HG02759 (cell line): ENCODE measurements around the gene INSYN1.
"Not testable (repeated sequence)": the region's sequence is repeated elsewhere in the genome, so short reads cannot be mapped to it uniquely, and the experiment has no call there.

ENCODE experiments used
- ATAC-seq: cut with Tn5 transposase; IDR thresholded peaks from one replicate; pipeline ENCODE4 v1.9.1; 2021; ENCODE audit warnings: mild to moderate bottlenecking, moderate library complexity; ENCODE audit not compliant: unreplicated experiment

The INSYN1 gene

DNA sequence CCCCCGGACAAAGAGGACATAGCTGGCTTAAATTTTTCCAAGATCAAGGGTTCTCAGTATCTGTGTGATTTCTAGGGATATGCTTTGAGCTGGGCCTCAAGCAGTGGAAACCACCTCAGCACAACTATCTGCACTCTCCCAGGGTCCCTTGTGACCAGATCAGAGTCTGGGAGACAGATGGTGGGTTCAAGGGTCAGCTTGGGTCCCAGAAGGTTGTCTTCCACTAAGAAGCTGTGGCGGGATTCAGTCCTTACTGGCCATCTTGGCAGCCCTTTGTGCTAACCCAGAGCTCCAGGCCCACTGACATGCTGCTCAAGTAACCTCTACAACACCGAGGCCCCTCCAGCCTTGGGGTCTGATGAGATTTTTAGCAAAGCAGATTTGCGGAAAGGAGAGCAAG is 2.7 kb downstream of the INSYN1 start:
- no peak for ATAC-seq

DNA sequence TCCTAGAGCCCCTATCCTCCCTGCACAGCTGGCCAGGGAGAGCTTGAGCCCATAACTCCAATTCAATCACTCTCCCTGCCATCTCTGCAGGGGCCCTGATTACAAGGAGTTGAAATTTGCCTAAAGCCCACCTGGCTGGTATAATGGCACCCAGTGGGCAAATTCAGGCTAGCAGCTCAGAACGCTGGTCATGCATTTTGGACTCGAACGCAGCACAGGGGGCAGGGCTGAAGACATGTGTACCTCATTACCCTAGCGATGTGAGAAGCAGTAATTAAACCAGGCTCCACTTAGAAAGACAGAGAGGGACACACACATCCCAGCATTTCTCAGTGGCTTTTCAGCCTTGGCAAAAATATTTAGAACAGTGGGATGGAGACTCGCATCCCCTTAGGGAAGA is 3.2 kb downstream of the INSYN1 start:
- no peak for ATAC-seq

- ATAC-seq = no peak
Measured at GRCh38 chr15:73749533-73749932, 3.6 kb downstream of the INSYN1 start.

DNA sequence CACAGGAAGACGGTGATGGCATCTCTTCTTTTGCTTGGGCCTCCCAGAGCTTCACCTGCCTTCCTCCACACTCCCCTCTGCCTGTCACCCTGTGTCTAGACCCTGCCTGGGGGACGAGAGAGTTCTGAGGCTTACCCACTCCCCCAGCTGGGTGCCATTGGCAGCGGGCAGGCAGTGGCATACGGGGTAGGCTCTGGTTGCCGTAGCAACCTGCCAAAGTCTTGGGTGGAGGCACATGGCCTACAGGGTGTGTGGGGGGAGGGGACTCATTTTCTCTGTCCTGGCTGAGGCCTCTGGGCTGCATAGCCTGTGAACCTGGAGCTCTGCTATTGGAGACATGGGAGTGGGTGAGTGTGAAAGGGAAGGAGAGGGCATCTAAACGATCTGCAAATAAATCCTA is 4.4 kb downstream of the INSYN1 start:
- ATAC-seq = no peak

- ATAC-seq = no peak
Measured at GRCh38 chr15:73747847-73748590, 5.1 kb downstream of the INSYN1 start.

- ATAC-seq = no peak
Measured at GRCh38 chr15:73746883-73747282, 6.3 kb downstream of the INSYN1 start.

DNA sequence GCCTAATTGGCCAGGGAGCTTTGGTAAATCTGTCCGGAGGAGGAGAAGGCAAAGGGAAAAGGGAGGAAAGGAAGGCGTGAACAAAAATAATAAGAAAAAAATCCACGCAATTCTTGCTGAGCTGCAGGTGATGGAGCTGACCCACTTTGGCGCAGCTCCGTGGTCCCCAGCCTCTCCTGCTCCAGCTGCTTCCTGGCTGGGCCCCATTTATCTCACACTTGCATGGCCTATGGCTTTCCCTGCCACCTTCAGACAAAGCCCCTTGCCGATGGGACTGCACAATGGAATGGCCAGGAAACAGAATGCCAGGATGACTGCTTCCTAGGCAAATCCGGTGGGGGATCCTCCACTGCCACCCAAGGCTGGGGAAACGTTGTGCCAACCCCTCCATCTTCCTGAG is 6.9 kb downstream of the INSYN1 start:
- ATAC-seq = no peak

DNA sequence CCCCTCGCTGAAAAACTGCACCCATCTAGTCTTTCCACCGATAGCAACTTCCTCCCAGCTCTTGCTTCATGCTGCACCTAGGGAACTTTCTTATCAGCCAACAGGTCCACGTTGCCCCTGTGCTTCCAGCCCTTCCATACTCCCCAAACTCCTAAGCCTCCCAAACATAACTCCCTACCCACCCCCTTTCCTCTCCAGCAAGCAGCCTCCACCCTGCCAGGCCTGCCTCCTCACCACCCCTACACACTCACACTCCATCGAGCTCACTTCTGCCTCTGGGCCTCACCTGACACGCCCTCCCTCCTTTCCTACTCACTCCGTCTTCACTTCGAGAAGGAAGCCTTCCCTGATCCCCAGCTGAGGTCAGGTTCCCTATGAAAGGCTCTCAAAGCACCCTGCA is 8.1 kb downstream of the INSYN1 start:
- ATAC-seq = no peak

DNA sequence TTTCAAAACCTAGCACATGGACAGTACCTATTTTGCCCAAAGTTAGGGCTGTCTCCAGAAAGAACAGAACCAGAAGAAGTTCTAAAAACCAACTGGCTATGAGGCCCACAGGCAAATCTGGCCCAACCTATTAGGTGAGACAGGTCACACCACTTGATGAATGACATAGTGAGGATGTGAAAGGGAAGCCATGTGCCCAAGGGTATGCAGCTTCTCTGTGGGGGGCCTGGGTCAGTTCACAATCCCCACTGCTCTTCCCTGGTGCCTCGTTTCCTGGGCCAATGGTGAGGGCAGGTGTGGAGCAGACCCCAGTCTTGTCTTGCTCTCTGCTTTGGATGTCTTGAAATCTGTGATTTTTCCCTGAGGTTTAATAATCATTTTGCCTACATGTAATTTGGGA is 8.9 kb downstream of the INSYN1 start:
- no peak for ATAC-seq

GRCh38 chr15:73741321-73741836 is 11.8 kb downstream of the INSYN1 start:
- ATAC-seq = no peak

DNA sequence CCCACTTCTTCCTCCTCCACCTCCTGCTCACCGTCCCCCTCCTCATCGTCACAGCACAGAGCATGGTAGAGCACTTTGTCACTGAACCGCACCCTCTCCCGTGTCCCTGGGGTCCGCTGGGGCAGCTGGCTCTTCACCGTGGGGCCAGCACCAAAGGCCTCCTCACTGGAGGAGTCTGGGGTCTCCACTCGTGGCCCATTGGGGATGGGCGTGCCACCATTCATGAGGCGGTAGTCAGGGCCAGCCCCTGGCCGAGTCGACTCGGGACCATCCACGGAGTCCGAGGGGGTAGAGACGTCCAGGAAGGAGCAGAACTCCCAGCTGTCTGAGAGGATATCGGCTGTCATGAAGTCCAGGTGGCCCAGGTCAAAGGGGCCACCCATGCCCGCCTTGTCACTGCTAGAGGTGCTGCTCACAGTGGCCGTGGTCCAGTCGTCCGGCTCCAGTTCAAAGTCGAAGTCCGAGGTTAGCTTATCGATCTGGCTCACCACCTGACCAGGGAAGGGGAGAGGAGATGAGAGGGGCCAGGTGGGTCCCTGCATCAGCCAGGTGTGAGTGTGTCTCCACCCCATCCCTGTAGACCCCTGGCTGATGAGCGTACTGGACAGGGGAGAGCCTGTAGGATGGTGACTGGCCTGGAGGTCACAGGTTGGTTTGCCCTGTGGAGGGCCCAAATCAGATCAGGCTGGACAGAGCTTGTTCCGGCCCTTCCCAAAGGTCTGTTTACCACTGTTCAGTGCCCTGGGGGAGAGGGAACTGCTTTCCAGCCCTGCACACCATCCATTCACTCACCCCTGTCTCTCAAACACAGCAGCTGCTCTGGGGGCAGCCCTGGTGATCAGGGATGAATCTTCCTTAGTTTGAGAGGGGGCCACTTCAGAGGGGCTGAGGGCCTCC is 12.8 kb downstream of the INSYN1 start:
- no peak for ATAC-seq

DNA sequence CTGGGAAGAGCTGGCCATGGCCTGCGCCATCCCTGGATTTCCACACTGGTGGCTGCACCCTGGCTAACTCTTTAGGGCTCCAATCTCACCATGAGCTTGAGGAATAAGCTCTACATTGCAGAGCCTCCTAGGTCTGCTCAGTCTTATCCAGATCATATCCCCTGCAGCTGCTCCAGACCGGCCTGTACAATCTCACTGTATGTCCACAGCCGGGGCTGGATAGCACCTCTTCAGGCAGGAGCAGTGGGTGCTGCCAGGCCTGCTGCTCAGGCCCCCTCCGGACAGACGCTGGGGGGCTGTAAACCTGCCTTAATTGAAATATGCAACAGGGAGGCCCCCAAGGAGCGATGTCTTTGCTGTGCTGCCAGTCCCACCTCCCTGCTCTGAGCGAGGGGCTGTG is 15.6 kb downstream of the INSYN1 start:
- no peak for ATAC-seq

DNA sequence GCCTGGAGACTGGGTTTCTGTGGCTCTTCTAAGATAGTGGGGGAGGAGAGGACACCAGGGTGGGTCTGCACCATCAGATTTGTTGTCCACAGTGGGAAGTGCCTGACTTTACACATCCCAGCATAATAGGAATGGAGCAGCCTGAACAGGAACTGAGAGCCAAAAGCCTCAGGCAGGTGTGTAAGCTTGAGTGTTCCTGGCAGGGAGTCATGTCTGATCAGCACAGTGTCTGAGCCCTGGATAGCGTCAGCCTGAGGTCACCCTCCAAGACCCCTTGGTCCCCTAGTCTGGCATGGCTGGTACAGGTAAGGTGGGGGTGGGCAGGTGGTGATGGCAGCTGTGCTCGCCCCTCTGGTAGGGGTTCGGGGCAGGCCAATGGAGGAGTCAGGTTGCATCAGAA is 20.2 kb downstream of the INSYN1 start:
- no peak for ATAC-seq

GRCh38 chr15:73732051-73732450 is 21.1 kb downstream of the INSYN1 start:
- not testable (repeated sequence) for ATAC-seq

- ATAC-seq = no peak
Measured at GRCh38 chr15:73727330-73727976, 25.7 kb downstream of the INSYN1 start.

DNA sequence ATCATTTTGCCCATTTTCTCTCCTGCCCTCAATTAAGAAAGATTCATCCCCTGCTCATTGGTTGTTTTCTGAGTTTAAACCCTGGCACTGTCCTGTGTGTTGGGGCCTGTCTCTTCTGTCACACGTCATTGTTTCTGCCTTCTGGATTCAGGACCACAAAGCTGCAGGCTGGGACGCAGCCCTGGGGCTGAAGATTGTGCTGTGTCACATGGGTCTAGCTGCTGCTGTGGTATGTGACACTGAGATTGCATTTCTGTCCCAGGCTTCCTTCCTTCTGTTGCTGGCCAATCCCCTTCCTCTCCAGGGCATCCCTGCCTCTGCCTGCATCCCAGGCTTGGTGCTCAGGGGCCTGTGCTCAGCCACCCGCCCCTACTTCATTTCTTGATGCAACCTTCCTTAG is 28.9 kb downstream of the INSYN1 start:
- ATAC-seq = no peak

DNA sequence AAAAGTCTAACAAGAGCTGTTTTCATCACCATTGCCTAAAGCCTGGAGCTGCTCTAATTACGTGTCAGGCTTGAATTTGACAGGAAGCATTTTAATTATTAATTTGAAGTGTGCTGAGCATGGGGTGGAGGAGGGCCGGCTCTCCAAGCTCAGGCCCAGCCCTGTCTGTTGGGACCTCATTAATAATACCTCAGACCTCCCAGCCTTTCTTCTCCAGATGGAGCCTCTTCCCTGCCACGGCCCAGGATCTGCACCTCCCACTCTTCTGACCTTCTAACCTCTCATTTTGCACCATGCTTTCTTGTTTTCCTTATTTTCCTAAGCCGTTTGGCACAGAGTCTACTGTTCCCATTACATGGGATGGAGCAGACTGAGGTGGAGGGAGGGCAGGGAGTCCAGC is 30.0 kb downstream of the INSYN1 start:
- no peak for ATAC-seq

- ATAC-seq = no peak
Measured at GRCh38 chr15:73722425-73722824, 30.7 kb downstream of the INSYN1 start.

DNA sequence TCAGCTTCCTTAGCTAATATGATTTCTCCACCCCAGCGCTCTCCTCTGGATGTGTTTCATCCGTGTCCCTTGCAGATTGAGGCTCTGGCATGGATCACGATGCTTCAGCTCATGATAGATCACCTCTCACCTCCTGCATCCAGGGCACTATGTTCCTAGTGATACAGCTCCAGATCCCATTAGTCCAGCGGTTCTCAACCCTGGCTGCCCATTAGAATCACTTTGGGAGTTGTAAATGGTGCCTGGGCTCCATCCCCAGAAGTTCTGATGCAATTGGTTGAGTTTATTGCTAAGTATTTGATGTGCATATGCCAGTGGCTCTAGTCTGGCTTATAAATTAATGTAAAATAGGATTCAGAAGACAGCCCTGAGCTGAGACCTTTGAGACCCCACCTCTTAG is 34.5 kb downstream of the INSYN1 start:
- no peak for ATAC-seq

GRCh38 chr15:73717802-73718201 is 35.3 kb downstream of the INSYN1 start:
- no peak for ATAC-seq

- no peak for ATAC-seq
Measured at GRCh38 chr15:73717206-73717605, 35.9 kb downstream of the INSYN1 start.

DNA sequence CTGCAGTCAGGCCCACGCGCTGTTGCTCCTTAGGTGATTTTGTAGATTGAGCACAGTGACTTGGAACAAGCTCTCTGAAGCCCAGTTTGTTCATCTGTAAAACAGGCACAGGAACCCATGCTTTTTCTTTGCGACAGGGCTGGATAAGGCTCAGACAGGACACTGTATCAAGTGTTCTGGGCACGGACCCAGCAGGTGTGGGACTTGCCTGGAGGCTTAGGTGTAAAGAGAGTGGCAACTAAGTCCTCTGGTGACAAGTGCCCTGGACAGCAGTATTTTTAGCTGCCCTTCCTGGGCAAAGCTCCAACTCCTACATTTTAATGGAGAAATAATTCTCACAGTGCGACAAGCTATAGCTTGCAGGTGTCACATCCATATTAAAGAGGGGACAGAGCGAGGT is 36.7 kb downstream of the INSYN1 start:
- ATAC-seq = no peak
